Activated naive CD4-positive, alpha-beta T cell treated with anti-CD3 and anti-CD28 coated beads for 36 hours (primary cell): ENCODE results near the gene PGBD1. TPM values are rescaled to one million over a fixed set of nuclear protein-coding genes. Genes with fewer than 3 reads are reported as not detected.
"Not testable (repeated sequence)": the region's sequence is repeated elsewhere in the genome, so short reads cannot be mapped to it uniquely, and the experiment has no call there.

Experiments used
- CTCF ChIA-PET: fragments of 350-600 bp; sonication (Branson Sonifier 250); formaldehyde crosslinking; loops from one replicate; lab custom pipeline; 2021; ENCODE audit warnings: antibody characterized with exemption; lab: Charles Lee
- DNase-seq: peaks from one replicate; pipeline ENCODE4 v3.0.0-alpha.2; 2020
- H3K27ac Mint-ChIP-seq: one replicate; pipeline ENCODE4 v1.8.0; 2021; ENCODE audit warnings: mild to moderate bottlenecking, mixed read lengths
- H3K27me3 Mint-ChIP-seq: one replicate; pipeline ENCODE4 v1.8.0; 2021; ENCODE audit warnings: low read depth, mixed read lengths
- H3K36me3 Mint-ChIP-seq: one replicate; pipeline ENCODE4 v1.8.0; 2021; ENCODE audit warnings: low read depth, mixed read lengths
- H3K4me1 Mint-ChIP-seq: one replicate; pipeline ENCODE4 v1.8.0; 2021; ENCODE audit warnings: low read depth, mixed read lengths
- H3K4me3 Mint-ChIP-seq: one replicate; pipeline ENCODE4 v1.8.0; 2021; ENCODE audit warnings: mild to moderate bottlenecking, moderate library complexity, mixed read lengths
- H3K9me3 Mint-ChIP-seq: one replicate; pipeline ENCODE4 v1.8.0; 2021; ENCODE audit warnings: mixed read lengths
- intact Hi-C: fragments of 100-400 bp; cut with micrococcal nuclease; formaldehyde crosslinking; loops from one replicate; pipeline ENCODE4 v1.15.1; 2023
- total RNA-seq, 2 experiments: library from RNA; stranded (reverse); gene quantifications; one replicate each; pipeline ENCODE4 v1.2.3, GENCODE V29; 2021

The PGBD1 gene
- total RNA-seq, 2 experiments from 2014 or later, result 0.64 to 0.69 TPM

- H3K27ac Mint-ChIP-seq, intact Hi-C loops, H3K9me3 Mint-ChIP-seq, H3K4me1 Mint-ChIP-seq, H3K4me3 Mint-ChIP-seq, DNase-seq, CTCF ChIA-PET, H3K36me3 Mint-ChIP-seq, H3K27me3 Mint-ChIP-seq: not testable (repeated sequence)
Measured at GRCh38 chr6:28317866-28318265, 36.5 kb downstream of the PGBD1 start.

DNA sequence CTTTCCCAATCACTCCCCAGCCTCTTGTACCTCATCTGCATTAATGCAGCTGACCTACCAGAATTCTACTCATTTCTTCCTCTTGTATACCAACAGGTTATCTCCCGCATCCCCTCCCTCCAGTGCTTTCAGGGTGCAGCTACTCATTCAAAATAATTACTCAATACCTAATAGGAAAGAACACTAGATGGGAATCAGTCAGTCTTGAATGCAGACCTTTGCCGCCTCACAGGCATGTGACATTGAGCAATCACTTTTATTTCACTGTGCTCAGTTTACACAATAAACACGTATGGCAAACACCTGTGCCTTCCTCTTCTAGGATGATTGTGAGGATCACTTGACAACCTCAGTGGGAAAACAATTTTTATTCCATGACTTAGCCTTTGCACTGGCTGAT is 41.3 kb downstream of the PGBD1 start:
- no peaks in the 10 kb centered on the region for H3K4me1 Mint-ChIP-seq
- CTCF ChIA-PET, result no interaction called here
- DNase-seq, result no peak
- intact Hi-C loops, result no loop called here
- H3K27me3 Mint-ChIP-seq, result no peaks in the 10 kb centered on the region
- H3K27ac Mint-ChIP-seq, result no peak overlapping the region
- H3K4me3 Mint-ChIP-seq, result no peak overlapping the region
- peaks cover 17% of the 10 kb centered on the region for H3K36me3 Mint-ChIP-seq
- H3K9me3 Mint-ChIP-seq, result peaks cover 23% of the 10 kb centered on the region

- Mint-ChIP-seq H3K27ac (no peak overlapping the region), H3K4me1 (no peaks in the 10 kb centered on the region), H3K4me3 (no peak overlapping the region), H3K36me3 (peaks cover 25% of the 10 kb centered on the region), H3K9me3 (peaks cover 29% of the 10 kb centered on the region), H3K27me3 (no peaks in the 10 kb centered on the region)
- no peak for DNase-seq
- intact Hi-C loops, result no loop called here
- CTCF ChIA-PET, result interaction anchor here (0.8 kb wide), 1 partner anchor 11 kb away, joined by 3 read pairs; no protein-coding TSS in a partner anchor
Measured at GRCh38 chr6:28323813-28324424, 42.5 kb downstream of the PGBD1 start.

GRCh38 chr6:28326371-28326948 is 45.1 kb downstream of the PGBD1 start:
- H3K9me3 Mint-ChIP-seq, result peaks cover 31% of the 10 kb centered on the region
- intact Hi-C loops, result no loop called here
- DNase-seq, result no peak
- CTCF ChIA-PET, result no interaction called here
- H3K4me3 Mint-ChIP-seq, result no peak overlapping the region
- no peak overlapping the region for H3K27ac Mint-ChIP-seq
- H3K4me1 Mint-ChIP-seq, result no peaks in the 10 kb centered on the region
- no peaks in the 10 kb centered on the region for H3K27me3 Mint-ChIP-seq
- peaks cover 29% of the 10 kb centered on the region for H3K36me3 Mint-ChIP-seq

DNA sequence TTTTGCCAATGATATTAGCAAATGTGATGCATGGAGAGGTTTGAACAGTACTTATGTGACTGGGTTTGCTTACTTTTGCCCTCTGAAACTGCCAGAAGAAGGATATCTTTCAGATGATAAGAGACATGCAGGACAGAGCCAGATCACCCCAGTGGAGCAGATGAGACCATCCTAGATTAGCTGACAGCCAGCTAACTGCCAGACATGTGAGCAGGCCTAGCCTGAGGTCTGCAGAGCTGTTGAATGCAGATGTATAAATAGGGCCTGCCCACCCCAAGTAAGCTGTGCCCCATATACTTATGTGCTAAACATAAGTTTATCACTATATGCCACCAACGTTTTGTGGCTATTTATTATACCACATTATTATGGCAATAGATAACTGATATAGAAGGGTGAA is 48.7 kb downstream of the PGBD1 start:
- no peak for DNase-seq
- no peak overlapping the region for H3K4me3 Mint-ChIP-seq
- H3K4me1 Mint-ChIP-seq, result peaks cover 4% of the 10 kb centered on the region
- H3K36me3 Mint-ChIP-seq, result peaks cover 29% of the 10 kb centered on the region
- CTCF ChIA-PET, result no interaction called here
- H3K27me3 Mint-ChIP-seq, result no peaks in the 10 kb centered on the region
- no peak overlapping the region for H3K27ac Mint-ChIP-seq
- H3K9me3 Mint-ChIP-seq, result peaks cover 30% of the 10 kb centered on the region
- intact Hi-C loops, result no loop called here

DNA sequence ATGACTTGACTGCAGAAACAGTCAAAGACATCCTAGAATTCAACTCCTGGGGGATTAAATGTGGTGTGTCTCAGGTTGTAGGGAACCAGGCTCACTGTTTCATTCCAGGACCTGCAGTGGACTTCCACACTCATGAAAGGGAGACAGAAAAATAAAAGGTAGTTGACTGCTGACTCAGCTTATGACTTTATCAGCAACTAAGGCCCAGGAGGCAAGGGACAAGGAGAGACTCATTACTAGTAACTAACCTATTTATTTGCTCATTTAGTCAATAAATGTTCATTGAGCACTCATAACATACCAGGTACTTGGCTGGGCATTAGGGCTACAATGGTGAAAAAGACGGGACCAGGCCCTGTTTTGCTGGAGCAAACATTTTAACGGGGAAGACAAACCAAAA is 51.7 kb downstream of the PGBD1 start:
- intact Hi-C loops, result no loop called here
- no peak for DNase-seq
- peaks cover 7% of the 10 kb centered on the region for H3K9me3 Mint-ChIP-seq
- no peak overlapping the region for H3K27ac Mint-ChIP-seq
- H3K36me3 Mint-ChIP-seq, result peaks cover 8% of the 10 kb centered on the region
- no peaks in the 10 kb centered on the region for H3K27me3 Mint-ChIP-seq
- CTCF ChIA-PET, result interaction anchor here (3.0 kb wide), 1 partner anchor 23 kb away, joined by 10 read pairs; no protein-coding TSS in a partner anchor
- no peak overlapping the region for H3K4me3 Mint-ChIP-seq
- H3K4me1 Mint-ChIP-seq, result peaks cover 4% of the 10 kb centered on the region

DNA sequence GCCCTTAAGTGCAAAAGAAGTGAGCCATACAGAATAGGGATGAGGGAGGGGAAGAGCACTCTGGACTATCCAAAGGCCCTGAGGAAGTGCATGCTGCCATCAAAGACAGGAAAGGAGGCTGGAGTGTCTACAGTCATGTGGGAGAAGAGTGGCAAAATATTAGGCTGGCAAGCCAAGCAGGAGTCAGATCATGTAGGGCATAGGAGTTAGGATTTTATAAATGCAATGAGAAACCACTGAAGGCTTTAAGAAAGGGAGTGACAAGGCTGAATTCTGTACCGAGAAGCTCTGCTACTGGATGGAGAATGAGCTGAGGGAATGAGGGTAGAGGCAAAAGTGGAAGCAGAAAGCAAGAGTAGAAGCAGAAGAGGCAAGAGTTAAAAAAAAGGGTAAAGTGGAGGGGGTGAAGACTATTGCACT is 52.2 kb downstream of the PGBD1 start:
- no peak for DNase-seq
- H3K4me3 Mint-ChIP-seq, result no peak overlapping the region
- peaks cover 4% of the 10 kb centered on the region for H3K4me1 Mint-ChIP-seq
- CTCF ChIA-PET, result interaction anchor here (3.0 kb wide), 1 partner anchor 22 kb away, joined by 10 read pairs; no protein-coding TSS in a partner anchor
- intact Hi-C loops, result loop anchor here (2.0 kb wide), 1 partner anchor 31 kb away; no protein-coding TSS in a partner anchor
- no peaks in the 10 kb centered on the region for H3K27me3 Mint-ChIP-seq
- no peak overlapping the region for H3K27ac Mint-ChIP-seq
- peaks cover 7% of the 10 kb centered on the region for H3K9me3 Mint-ChIP-seq
- peaks cover 6% of the 10 kb centered on the region for H3K36me3 Mint-ChIP-seq

GRCh38 chr6:28334286-28335039 is 53.1 kb downstream of the PGBD1 start:
- Mint-ChIP-seq H3K27ac (no peak overlapping the region), H3K36me3 (no peaks in the 10 kb centered on the region), H3K4me1 (peaks cover 4% of the 10 kb centered on the region), H3K4me3 (no peak overlapping the region), H3K9me3 (no peaks in the 10 kb centered on the region), H3K27me3 (no peaks in the 10 kb centered on the region)
- intact Hi-C loops, result loop anchor here (1.0 to 5.0 kb wide), 6 partner anchors 15 to 517 kb away; partner anchors contain the start of genes ZKSCAN3 and ZNF165
- no peak for DNase-seq
- CTCF ChIA-PET, result interaction anchor here (3.0 kb wide), 1 partner anchor 21 kb away, joined by 10 read pairs; no protein-coding TSS in a partner anchor

DNA sequence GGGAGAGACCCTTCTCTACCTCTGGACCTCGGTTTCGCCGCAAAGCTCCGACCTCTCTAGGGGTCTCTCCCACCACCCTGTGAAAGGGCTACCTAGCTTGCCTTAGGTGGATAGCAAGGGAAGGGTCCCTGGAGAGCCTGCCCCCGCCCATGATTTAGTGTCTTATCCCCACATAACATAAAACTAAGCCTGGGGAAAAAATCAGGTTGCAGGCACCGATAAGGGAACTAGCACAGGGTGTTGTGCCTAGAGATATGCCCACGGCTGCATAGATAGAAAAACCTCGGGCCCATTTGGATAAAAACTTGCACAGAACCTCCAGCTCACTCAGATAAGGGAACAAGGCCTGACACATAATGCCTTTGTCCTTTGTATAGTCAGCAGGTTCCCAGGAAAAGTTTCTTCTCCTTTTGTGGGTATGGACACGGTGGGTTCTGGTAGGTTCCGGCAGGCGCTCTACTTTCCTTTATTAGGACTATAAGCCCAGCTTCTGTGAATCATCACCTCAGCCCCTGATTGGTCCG is 53.7 kb downstream of the PGBD1 start:
- H3K9me3 Mint-ChIP-seq, result peaks cover 5% of the 10 kb centered on the region
- no peaks in the 10 kb centered on the region for H3K36me3 Mint-ChIP-seq
- H3K4me3 Mint-ChIP-seq, result no peak overlapping the region
- intact Hi-C loops, result loop anchor here (1.0 to 5.0 kb wide), 6 partner anchors 14 to 518 kb away; partner anchors contain the start of genes ZKSCAN3 and ZNF165
- CTCF ChIA-PET, result interaction anchor here (0.6 to 3.0 kb wide), 2 partner anchors 11 to 21 kb away, joined by 3 to 10 read pairs; no protein-coding TSS in a partner anchor
- no peak overlapping the region for H3K27ac Mint-ChIP-seq
- DNase-seq, result no peak
- H3K27me3 Mint-ChIP-seq, result no peaks in the 10 kb centered on the region
- peaks cover 4% of the 10 kb centered on the region for H3K4me1 Mint-ChIP-seq

GRCh38 chr6:28335564-28336283 is 54.4 kb downstream of the PGBD1 start, which contains the start of gene ZSCAN31:
Gene ZSCAN31, minus strand, starts transcription at chr6:28336148. Its CDS starts 6,465 bp downstream, at chr6:28329683.
- intact Hi-C loops, result loop anchor here (1.0 to 5.0 kb wide), 6 partner anchors 14 to 518 kb away; partner anchors contain the start of genes ZKSCAN3 and ZNF165
- Mint-ChIP-seq H3K4me1 (peaks cover 4% of the 10 kb centered on the region), H3K4me3 (no peak within 1 kb of the TSS), H3K36me3 (peaks cover under 1% of the 10 kb centered on the region), H3K9me3 (peaks cover 10% of the 10 kb centered on the region), H3K27ac (no peak within 1 kb of the TSS), H3K27me3 (no peaks in the 10 kb centered on the region)
- CTCF ChIA-PET, result interaction anchor here (0.6 to 3.0 kb wide), 2 partner anchors 11 to 20 kb away, joined by 3 to 10 read pairs; no protein-coding TSS in a partner anchor
- peak; percentile 90 for DNase-seq

- Mint-ChIP-seq H3K4me1 (peaks cover 4% of the 10 kb centered on the region), H3K27me3 (no peaks in the 10 kb centered on the region), H3K36me3 (peaks cover 4% of the 10 kb centered on the region), H3K27ac (no peak overlapping the region), H3K4me3 (no peak overlapping the region), H3K9me3 (peaks cover 13% of the 10 kb centered on the region)
- peak; percentile 25 for DNase-seq
- intact Hi-C loops, result loop anchor here (5.0 kb wide), 2 partner anchors 254 to 519 kb away; partner anchors contain the start of gene ZNF165
- CTCF ChIA-PET, result no interaction called here
Measured at GRCh38 chr6:28336284-28337120, 55.1 kb downstream of the PGBD1 start.
